CD14-positive monocyte (primary cell): ENCODE measurements around the gene KIF3A. TPM values are rescaled to one million over a fixed set of nuclear protein-coding genes. Genes with fewer than 3 reads are reported as not detected.

Experiments
- DNase-seq, 3 donors: peaks; one replicate each; pipeline ENCODE4 v3.0.0-alpha.2; 2011 to 2022
- H2AFZ ChIP-seq: 2 replicates; pipeline ENCODE4 v1.6.0; 2012; ENCODE audit warnings: mild to moderate bottlenecking, low read depth, low read length, inconsistent platforms; ENCODE audit not compliant: insufficient read depth, poor library complexity, severe bottlenecking
- H3K27ac ChIP-seq, 2 donors: 1 replicate in 1 of 2; 2 replicates in 1 of 2; pipeline ENCODE4 v1.5.1; 2012 to 2013; ENCODE audit warnings: low read length in 2 of 2, control low read depth in 1 of 2, inconsistent platforms in 1 of 2, low read depth in 1 of 2, mild to moderate bottlenecking in 1 of 2
- H3K27me3 ChIP-seq, 2 donors: one replicate each; pipeline versions ENCODE4 v1.6.0 to v1.6.1; 2011 to 2013; ENCODE audit warnings: low read length in 2 of 2; ENCODE audit not compliant: control insufficient read depth in 2 of 2, insufficient read depth in 2 of 2
- H3K36me3 ChIP-seq, 2 donors: replicated peaks in 1 of 2; 1 replicate in 1 of 2; 2 replicates in 1 of 2; pipeline versions ENCODE4 v1.5.1 to v1.6.1; 2012 to 2013; ENCODE audit warnings: low read length in 2 of 2, control low read depth in 1 of 2, inconsistent platforms in 1 of 2, mild to moderate bottlenecking in 1 of 2; ENCODE audit not compliant: insufficient read depth in 2 of 2, control insufficient read depth in 1 of 2
- H3K4me1 ChIP-seq, 2 donors: 1 replicate in 1 of 2; 2 replicates in 1 of 2; pipeline versions ENCODE4 v1.5.1 to v1.6.1; 2012 to 2013; ENCODE audit warnings: low read length in 2 of 2, control low read depth in 1 of 2, inconsistent platforms in 1 of 2, mild to moderate bottlenecking in 1 of 2, moderate library complexity in 1 of 2; ENCODE audit not compliant: insufficient read depth in 2 of 2, control insufficient read depth in 1 of 2
- H3K4me2 ChIP-seq: replicated peaks from 2 replicates; pipeline ENCODE3; 2012; ENCODE audit warnings: low read length, moderate library complexity, mild to moderate bottlenecking; ENCODE audit not compliant: poor library complexity, severe bottlenecking; ENCODE audit errors: extremely low read depth
- H3K4me3 ChIP-seq, 3 experiments: fragments of 200-600 bp in 1 of 3; sonication (generic) in 1 of 3; replicated peaks in 1 of 3; 1 replicate in 2 of 3; 2 replicates in 1 of 3; pipeline ENCODE4 v1.5.1; 2011 to 2013; ENCODE audit warnings: low read length in 3 of 3, mild to moderate bottlenecking in 3 of 3, control low read depth in 2 of 3, low read depth in 2 of 3, inconsistent platforms in 1 of 3, moderate library complexity in 1 of 3
- H3K79me2 ChIP-seq: 2 replicates; pipeline ENCODE4 v1.6.0; 2012; ENCODE audit warnings: mild to moderate bottlenecking, control low read depth, inconsistent platforms, low read length, moderate library complexity; ENCODE audit not compliant: insufficient read depth
- H3K9ac ChIP-seq: 2 replicates; pipeline ENCODE4 v1.6.0; 2017; ENCODE audit warnings: low read length, mild to moderate bottlenecking; ENCODE audit not compliant: insufficient read depth, poor library complexity, severe bottlenecking
- H3K9me3 ChIP-seq, 2 donors: replicated peaks in 1 of 2; 1 replicate in 1 of 2; 2 replicates in 1 of 2; pipeline versions ENCODE4 v1.5.1 to v1.6.1; 2012 to 2013; ENCODE audit warnings: low read length in 2 of 2, control low read depth in 1 of 2; ENCODE audit not compliant: control insufficient read depth in 1 of 2, insufficient read depth in 1 of 2
- H4K20me1 ChIP-seq: 2 replicates; pipeline ENCODE4 v1.6.0; 2012; ENCODE audit warnings: mild to moderate bottlenecking, low read length, control low read depth, moderate library complexity; ENCODE audit not compliant: insufficient read depth
- H3K27ac Mint-ChIP-seq, 7 donors: one replicate each; pipeline ENCODE4 v1.8.0; 2020; ENCODE audit warnings: mild to moderate bottlenecking in 7 of 7, mixed read lengths in 7 of 7, moderate library complexity in 6 of 7, inconsistent platforms in 2 of 7
- H3K27me3 Mint-ChIP-seq, 3 donors: one replicate each; pipeline ENCODE4 v1.8.0; 2021 to 2022; ENCODE audit warnings: low read depth in 3 of 3, mild to moderate bottlenecking in 3 of 3, mixed read lengths in 3 of 3, moderate library complexity in 3 of 3, inconsistent platforms in 1 of 3
- H3K36me3 Mint-ChIP-seq, 2 donors: one replicate each; pipeline ENCODE4 v1.8.0; 2020; ENCODE audit warnings: mixed read lengths in 2 of 2, inconsistent platforms in 1 of 2, mild to moderate bottlenecking in 1 of 2
- H3K4me1 Mint-ChIP-seq: one replicate; pipeline ENCODE4 v1.8.0; 2020; ENCODE audit warnings: mild to moderate bottlenecking, mixed read lengths
- H3K4me3 Mint-ChIP-seq, 2 donors: one replicate each; pipeline ENCODE4 v1.8.0; 2020; ENCODE audit warnings: mild to moderate bottlenecking in 2 of 2, mixed read lengths in 2 of 2, moderate library complexity in 1 of 2
- H3K9me3 Mint-ChIP-seq, 7 donors: one replicate each; pipeline ENCODE4 v1.8.0; 2020 to 2022; ENCODE audit warnings: mixed read lengths in 7 of 7, mild to moderate bottlenecking in 6 of 7, moderate library complexity in 6 of 7, inconsistent platforms in 2 of 7
- WGBS: methylation state at CpG from one replicate; pipeline ENCODE4 v1.1.5; 2013; ENCODE audit warnings: missing lambda C conversion rate; ENCODE audit not compliant: insufficient coverage; 5-methylcytosine and 5-hydroxymethylcytosine counted together
- intact Hi-C, 2 donors: fragments of 100-400 bp; cut with micrococcal nuclease; formaldehyde crosslinking; loops; one replicate each; pipeline versions ENCODE4 v1.15.0 to v1.15.1; 2023
- polyA plus RNA-seq, 3 donors: library from polyadenylated mRNA; depleted of rRNA in 1 of 3; unstranded in 2 of 3; stranded (reverse) in 1 of 3; fragments of 300-500 nt in 2 of 3; fragments of >200 nt in 1 of 3; fragmentation: Illumina TruSeq in 2 of 3; gene quantifications; 1 replicate in 2 of 3; 2 replicates in 1 of 3; pipeline ENCODE4 v1.2.3, GENCODE V29; 2012 to 2021
- TF ChIP-seq, protein P1 (sequence below): fragments of 200-600 bp; IDR thresholded peaks from one replicate; pipeline ENCODE4 v1.8.0; 2022; ENCODE audit warnings: antibody characterized with exemption, mild to moderate bottlenecking

Gene KIF3A
- polyA plus RNA-seq, 3 donors: 0.68 to 1.3 (median 1.2) TPM

DNA sequence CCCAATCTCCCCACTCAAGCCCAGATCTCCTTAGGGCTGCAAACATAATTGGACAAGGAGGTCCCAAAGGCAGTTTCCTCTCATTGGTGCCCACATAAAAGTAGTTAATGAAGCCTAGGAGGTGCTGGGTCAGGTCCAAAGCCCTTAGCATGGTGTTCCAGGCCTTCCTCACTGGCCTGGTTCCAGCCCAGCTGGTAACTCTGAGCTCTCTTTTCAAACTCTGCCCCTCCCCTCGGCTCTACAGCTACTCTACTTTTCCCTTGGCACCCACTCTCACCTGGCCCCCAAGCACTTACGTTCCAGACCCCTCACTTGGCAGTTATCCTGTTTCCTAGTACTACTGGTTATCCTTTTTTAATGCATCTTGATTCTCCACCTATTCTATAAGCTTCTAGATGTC is 29.8 kb upstream of the KIF3A start:
- intact Hi-C loops: no loop called here
- peaks cover 3 to 7% (median 7%) of the 10 kb centered on the region in 3 donors for H3K27me3 Mint-ChIP-seq
- H3K4me3 ChIP-seq: no peak overlapping the region
- no peak overlapping the region for H3K27ac Mint-ChIP-seq
- WGBS: 75% methylated on average over 1 of the region's 2 CpGs
- peaks cover 30% of the 10 kb centered on the region for H3K4me1 Mint-ChIP-seq
- H3K27me3 ChIP-seq: no peaks in the 10 kb centered on the region
- no peak for DNase-seq
- H3K4me3 Mint-ChIP-seq: no peak overlapping the region
- no peaks in the 10 kb centered on the region for H4K20me1 ChIP-seq
- no peaks in the 10 kb centered on the region for H3K9me3 Mint-ChIP-seq
- no peaks in the 10 kb centered on the region for H3K79me2 ChIP-seq
- no peaks in the 10 kb centered on the region for H3K9me3 ChIP-seq
- H3K4me2 ChIP-seq: no peak overlapping the region
- TF ChIP-seq, protein P1, sequence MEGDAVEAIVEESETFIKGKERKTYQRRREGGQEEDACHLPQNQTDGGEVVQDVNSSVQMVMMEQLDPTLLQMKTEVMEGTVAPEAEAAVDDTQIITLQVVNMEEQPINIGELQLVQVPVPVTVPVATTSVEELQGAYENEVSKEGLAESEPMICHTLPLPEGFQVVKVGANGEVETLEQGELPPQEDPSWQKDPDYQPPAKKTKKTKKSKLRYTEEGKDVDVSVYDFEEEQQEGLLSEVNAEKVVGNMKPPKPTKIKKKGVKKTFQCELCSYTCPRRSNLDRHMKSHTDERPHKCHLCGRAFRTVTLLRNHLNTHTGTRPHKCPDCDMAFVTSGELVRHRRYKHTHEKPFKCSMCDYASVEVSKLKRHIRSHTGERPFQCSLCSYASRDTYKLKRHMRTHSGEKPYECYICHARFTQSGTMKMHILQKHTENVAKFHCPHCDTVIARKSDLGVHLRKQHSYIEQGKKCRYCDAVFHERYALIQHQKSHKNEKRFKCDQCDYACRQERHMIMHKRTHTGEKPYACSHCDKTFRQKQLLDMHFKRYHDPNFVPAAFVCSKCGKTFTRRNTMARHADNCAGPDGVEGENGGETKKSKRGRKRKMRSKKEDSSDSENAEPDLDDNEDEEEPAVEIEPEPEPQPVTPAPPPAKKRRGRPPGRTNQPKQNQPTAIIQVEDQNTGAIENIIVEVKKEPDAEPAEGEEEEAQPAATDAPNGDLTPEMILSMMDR: no peak
- H3K36me3 Mint-ChIP-seq: peaks cover 0 to 3% of the 10 kb centered on the region in 2 donors
- no peak overlapping the region for H3K27ac ChIP-seq
- no peak overlapping the region for H2AFZ ChIP-seq
- H3K4me1 ChIP-seq: peaks cover 15% of the 10 kb centered on the region in 2 donors
- H3K36me3 ChIP-seq: no peaks in the 10 kb centered on the region
- H3K9ac ChIP-seq: no peak overlapping the region

DNA sequence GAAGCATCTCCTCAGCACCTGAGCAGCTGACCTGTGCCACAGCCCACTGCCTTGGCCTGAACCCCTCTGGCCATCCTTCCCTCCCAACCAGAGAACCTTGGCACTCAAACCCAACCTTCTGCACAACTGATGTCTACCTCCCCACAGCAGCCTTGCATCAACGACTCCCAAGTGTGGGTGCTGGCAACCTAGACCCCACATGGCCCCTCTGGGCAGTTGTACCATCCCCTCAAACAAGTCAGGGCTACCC is 29.4 kb upstream of the KIF3A start:
- no peak overlapping the region for H3K27ac Mint-ChIP-seq
- Histone ChIP-seq H3K9ac (no peak overlapping the region), H3K27me3 (no peaks in the 10 kb centered on the region), H3K27ac (no peak overlapping the region), H3K9me3 (no peaks in the 10 kb centered on the region), H4K20me1 (no peaks in the 10 kb centered on the region), H3K36me3 (no peaks in the 10 kb centered on the region), H3K4me3 (no peak overlapping the region), H3K4me1 (peaks cover 15% of the 10 kb centered on the region in 2 donors), H3K4me2 (no peak overlapping the region), H3K79me2 (no peaks in the 10 kb centered on the region), H2AFZ (no peak overlapping the region)
- peaks cover under 1 to 3% of the 10 kb centered on the region in 2 donors for H3K36me3 Mint-ChIP-seq
- H3K4me3 Mint-ChIP-seq: no peak overlapping the region
- TF ChIP-seq, protein P1: no peak
- DNase-seq: no peak
- intact Hi-C loops: no loop called here
- H3K27me3 Mint-ChIP-seq: peaks cover 3 to 7% (median 6%) of the 10 kb centered on the region in 3 donors
- no peaks in the 10 kb centered on the region for H3K9me3 Mint-ChIP-seq
- H3K4me1 Mint-ChIP-seq: peaks cover 30% of the 10 kb centered on the region
- WGBS: 100% methylated on average over 1 of the region's 1 CpG
